ENCODE results near the gene GAN.

Gene GAN

DNA sequence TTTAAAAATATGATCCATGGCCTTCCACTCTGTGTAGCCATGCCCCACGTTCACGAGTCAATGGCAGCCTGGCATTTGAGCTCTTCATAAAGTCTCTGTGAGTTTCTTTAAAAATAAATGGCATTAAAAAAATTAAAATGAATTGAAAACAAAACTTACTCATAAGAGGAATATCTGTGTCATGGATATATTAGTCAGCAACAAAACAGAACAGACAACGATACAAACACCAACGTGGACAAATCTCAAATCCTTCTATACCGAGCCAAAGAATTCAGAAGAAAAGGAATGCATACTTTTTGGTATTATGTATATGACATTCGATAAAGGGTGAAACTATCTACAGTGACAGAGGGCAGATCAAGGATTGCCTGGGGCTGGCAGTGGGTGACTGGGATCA, 121.6 kb downstream of the GAN start:
- no peak for DNase-seq

DNA sequence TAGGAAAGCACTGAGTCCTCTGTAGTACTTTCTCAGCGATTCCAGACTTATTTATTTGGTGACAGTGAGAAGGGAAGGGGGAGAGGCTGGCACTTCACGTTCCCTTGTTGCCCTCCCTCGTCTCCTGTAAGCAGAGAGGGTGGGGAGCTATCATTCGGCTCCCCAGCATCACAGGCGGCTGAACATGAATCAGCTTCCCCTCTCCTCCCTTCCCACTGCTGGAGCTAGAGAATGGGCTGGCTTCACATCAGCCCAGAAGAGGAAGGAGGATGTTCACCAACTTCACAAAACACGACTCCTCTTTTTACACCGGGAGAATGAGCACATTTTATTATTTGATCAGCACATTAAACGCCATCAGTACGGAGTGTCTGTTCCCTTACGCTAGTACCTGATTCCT, 123.1 kb downstream of the GAN start:
- no peak for DNase-seq

All from NCI-H1436 treated with DMSO at 0.1 percent for 48 hours (cell line).